Right kidney (tissue), 1 donor: ENCODE measurements around the gene NCOA5.

Source experiments
- DNase-seq: peaks from one replicate; pipeline ENCODE4 v3.0.0-alpha.2; 2016

NCOA5 gene

GRCh38 chr20:46037036-46037435, 52.7 kb downstream of the NCOA5 start:
- no peak for DNase-seq

- no peak for DNase-seq
These were observed 53.4 kb downstream of the NCOA5 start for GRCh38 chr20:46036370-46036769.

- no peak for DNase-seq
These were observed 54.0 kb downstream of the NCOA5 start for GRCh38 chr20:46035713-46036112.

GRCh38 chr20:46035253-46035652, 54.5 kb downstream of the NCOA5 start:
- no peak for DNase-seq

GRCh38 chr20:46034039-46034438, 55.7 kb downstream of the NCOA5 start:
- no peak for DNase-seq

GRCh38 chr20:46031701-46032254, 58.0 kb downstream of the NCOA5 start:
- no peak for DNase-seq

GRCh38 chr20:46031014-46031569, 58.7 kb downstream of the NCOA5 start:
- no peak for DNase-seq

- DNase-seq = no peak
These were observed 59.3 kb downstream of the NCOA5 start for GRCh38 chr20:46030284-46031013.

GRCh38 chr20:46028772-46029371, 60.9 kb downstream of the NCOA5 start, which contains the start of gene SLC12A5:
Gene SLC12A5 (plus strand): TSS chr20:46029215. CDS start chr20:46029345, 130 bp downstream.
- DNase-seq = no peak

- DNase-seq = no peak
These were observed 61.7 kb downstream of the NCOA5 start for GRCh38 chr20:46028110-46028509.

GRCh38 chr20:46027245-46027853, 62.4 kb downstream of the NCOA5 start:
- no peak for DNase-seq

GRCh38 chr20:46025376-46025783, 64.4 kb downstream of the NCOA5 start:
- no peak for DNase-seq

- DNase-seq = no peak
These were observed 65.8 kb downstream of the NCOA5 start for GRCh38 chr20:46023999-46024398.

- DNase-seq = no peak
These were observed 66.6 kb downstream of the NCOA5 start for GRCh38 chr20:46023148-46023484.

GRCh38 chr20:46022411-46023147, 67.2 kb downstream of the NCOA5 start:
- DNase-seq = no peak

GRCh38 chr20:46021361-46022359, 68.1 kb downstream of the NCOA5 start:
- peak; percentile 57 for DNase-seq

GRCh38 chr20:46020555-46020954, 69.2 kb downstream of the NCOA5 start:
- no peak for DNase-seq

GRCh38 chr20:46018611-46019010, 71.2 kb downstream of the NCOA5 start:
- DNase-seq = no peak

GRCh38 chr20:46018112-46018511, 71.7 kb downstream of the NCOA5 start:
- no peak for DNase-seq

GRCh38 chr20:46017272-46017671, 72.5 kb downstream of the NCOA5 start:
- DNase-seq = no peak
